Common myeloid progenitor, CD34-positive (primary cell): Measurements from ENCODE around the gene RANBP9.

Source experiments
- CTCF ChIA-PET: fragments of 350-600 bp; sonication (Branson Sonifier 250); formaldehyde crosslinking; loops from one replicate; lab custom pipeline; 2021; ENCODE audit warnings: antibody characterized with exemption; lab: Charles Lee
- POLR2A ChIA-PET: fragments of 350-600 bp; sonication (Branson Sonifier 250); formaldehyde crosslinking; loops from one replicate; lab custom pipeline; 2021; ENCODE audit warnings: antibody characterized with exemption; lab: Charles Lee
- DNase-seq, 3 donors: peaks; one replicate each; pipeline versions ENCODE4 v3.0.0 to v3.0.0-alpha.2; 2013
- H3K27ac ChIP-seq, 2 experiments: 1 replicate in 1 of 2; 2 replicates in 1 of 2; pipeline ENCODE4 v1.7.0; 2013; ENCODE audit warnings: inconsistent platforms in 2 of 2, low read length in 2 of 2, mild to moderate bottlenecking in 2 of 2, low read depth in 1 of 2, moderate library complexity in 1 of 2; ENCODE audit not compliant: severe bottlenecking in 2 of 2, insufficient read depth in 1 of 2, poor library complexity in 1 of 2
- H3K27me3 ChIP-seq, 5 experiments: replicated peaks in 2 of 5; 1 replicate in 3 of 5; 2 replicates in 2 of 5; pipeline versions ENCODE4 v1.6.1 to v1.7.0; 2013; ENCODE audit warnings: low read length in 4 of 5, mild to moderate bottlenecking in 2 of 5, moderate library complexity in 2 of 5, inconsistent platforms in 1 of 5; ENCODE audit not compliant: insufficient read depth in 5 of 5, control insufficient read depth in 4 of 5
- H3K36me3 ChIP-seq, 4 experiments: 1 replicate in 2 of 4; 2 replicates in 2 of 4; pipeline versions ENCODE4 v1.6.1 to v1.7.0; 2013; ENCODE audit warnings: low read length in 3 of 4, control low read depth in 1 of 4, mild to moderate bottlenecking in 1 of 4; ENCODE audit not compliant: control insufficient read depth in 4 of 4, insufficient read depth in 4 of 4
- H3K4me1 ChIP-seq, 4 experiments: 1 replicate in 3 of 4; 2 replicates in 1 of 4; pipeline versions ENCODE4 v1.6.1 to v1.7.1; 2013; ENCODE audit warnings: low read length in 3 of 4, mild to moderate bottlenecking in 3 of 4, control low read depth in 1 of 4, inconsistent platforms in 1 of 4, moderate library complexity in 1 of 4; ENCODE audit not compliant: control insufficient read depth in 4 of 4, insufficient read depth in 4 of 4; ENCODE audit errors: control extremely low read depth in 1 of 4
- H3K4me3 ChIP-seq, 7 experiments: 1 replicate in 4 of 7; 2 replicates in 3 of 7; pipeline versions ENCODE4 v1.5.1 to v1.7.0; 2013; ENCODE audit warnings: mild to moderate bottlenecking in 7 of 7, low read length in 6 of 7, moderate library complexity in 6 of 7, inconsistent platforms in 2 of 7, low read depth in 2 of 7, control low read depth in 1 of 7; ENCODE audit not compliant: insufficient read depth in 4 of 7, control insufficient read depth in 1 of 7; ENCODE audit errors: extremely low read depth in 1 of 7
- H3K9me3 ChIP-seq, 5 experiments: 1 replicate in 4 of 5; 2 replicates in 1 of 5; pipeline versions ENCODE4 v1.6.1 to v1.7.1; 2013; ENCODE audit warnings: low read length in 4 of 5, mild to moderate bottlenecking in 2 of 5, inconsistent platforms in 1 of 5, low read depth in 1 of 5, moderate library complexity in 1 of 5; ENCODE audit not compliant: control insufficient read depth in 4 of 5, insufficient read depth in 2 of 5; ENCODE audit errors: control extremely low read depth in 1 of 5
- WGBS: methylation state at CpG from one replicate; pipeline ENCODE4 v1.1.5; 2013; ENCODE audit not compliant: insufficient coverage; 5-methylcytosine and 5-hydroxymethylcytosine counted together

RANBP9 gene

GRCh38 chr6:13574571-13575376 is 136.9 kb downstream of the RANBP9 start, which contains the start of gene SIRT5:
Gene SIRT5 (plus strand): TSS chr6:13574601. CDS start chr6:13584111, 9,510 bp downstream.
- peak; percentile 88 to 94 (median 92) for DNase-seq
- POLR2A ChIA-PET = interaction anchor here (0.6 to 1.7 kb wide), 7 partner anchors 16 to 121 kb away, joined by 3 to 9 read pairs (median 4); partner anchors contain the start of gene NOL7
- Histone ChIP-seq H3K27ac (peak within 1 kb of the TSS; percentile 54 to 87), H3K27me3 (no peaks in the 10 kb centered on the region), H3K36me3 (peaks cover 0 to 5% (median 2%) of the 10 kb centered on the region in 4 experiments), H3K4me3 (peak within 1 kb of the TSS; percentile 78 to 93 (median 84)), H3K4me1 (peaks cover 6 to 18% (median 16%) of the 10 kb centered on the region in 4 experiments), H3K9me3 (peaks cover 0 to 2% (median 0%) of the 10 kb centered on the region in 5 experiments)
- CTCF ChIA-PET = interaction anchor here (0.6 to 5.4 kb wide), 38 partner anchors 10 to 240 kb away, joined by 3 to 44 read pairs (median 4); partner anchors contain the start of gene NOL7
- WGBS = 0% methylated on average over 47 of the region's 52 CpGs

- DNase-seq = peak; percentile 95 to 98 (median 97)
- Histone ChIP-seq H3K4me1 (peaks cover 6 to 18% (median 16%) of the 10 kb centered on the region in 4 experiments), H3K27me3 (no peaks in the 10 kb centered on the region), H3K4me3 (peak overlapping the region; percentile 78 to 93 (median 84)), H3K36me3 (peaks cover 0 to 5% (median 2%) of the 10 kb centered on the region in 4 experiments), H3K27ac (peak overlapping the region; percentile 54 to 87), H3K9me3 (peaks cover 0 to 2% (median 0%) of the 10 kb centered on the region in 5 experiments)
- ChIA-PET POLR2A (interaction anchor here (1.1 to 1.7 kb wide), 5 partner anchors 16 to 120 kb away, joined by 3 to 9 read pairs (median 4); partner anchors contain the start of gene NOL7), CTCF (interaction anchor here (0.9 to 5.4 kb wide), 26 partner anchors 12 to 239 kb away, joined by 3 to 44 read pairs (median 4); partner anchors contain the start of gene NOL7)
- 0% methylated on average over 20 of the region's 46 CpGs for WGBS
Observed at GRCh38 chr6:13574149-13574570, 137.5 kb downstream of the RANBP9 start.

GRCh38 chr6:13573669-13574110 is 137.9 kb downstream of the RANBP9 start:
- Histone ChIP-seq H3K36me3 (peaks cover 0 to 5% (median 2%) of the 10 kb centered on the region in 4 experiments), H3K27me3 (no peaks in the 10 kb centered on the region), H3K4me1 (peaks cover 6 to 18% (median 16%) of the 10 kb centered on the region in 4 experiments), H3K4me3 (peak overlapping the region in 6 of 7 experiments; percentile 56 to 93 (median 86)), H3K27ac (peak overlapping the region in 1 of 2 experiments; percentile 87), H3K9me3 (peaks cover 0 to 2% (median 0%) of the 10 kb centered on the region in 5 experiments)
- ChIA-PET POLR2A (interaction anchor here (1.7 kb wide), 1 partner anchor 47 kb away, joined by 9 read pairs; no protein-coding TSS in a partner anchor), CTCF (interaction anchor here (0.5 to 5.4 kb wide), 9 partner anchors 11 to 263 kb away, joined by 3 to 44 read pairs (median 5); partner anchors contain the start of gene NOL7)
- peak; percentile 49 to 76 (median 73) for DNase-seq
- WGBS = 9% methylated on average over 11 of the region's 14 CpGs

- DNase-seq = no peak
Observed at GRCh38 chr6:13572951-13573654, 138.5 kb downstream of the RANBP9 start.

GRCh38 chr6:13572240-13572639 is 139.4 kb downstream of the RANBP9 start:
- WGBS = 80% methylated on average over 5 of the region's 7 CpGs
- H3K27me3 ChIP-seq = no peaks in the 10 kb centered on the region
- H3K27ac ChIP-seq = no peak overlapping the region
- POLR2A ChIA-PET = no interaction called here
- peaks cover 0 to 5% (median 0%) of the 10 kb centered on the region in 4 experiments for H3K36me3 ChIP-seq
- no peaks in the 10 kb centered on the region for H3K9me3 ChIP-seq
- no peak for DNase-seq
- no peak overlapping the region for H3K4me3 ChIP-seq
- H3K4me1 ChIP-seq = peaks cover 6 to 18% (median 16%) of the 10 kb centered on the region in 4 experiments
- CTCF ChIA-PET = interaction anchor here (0.9 to 5.4 kb wide), 7 partner anchors 10 to 118 kb away, joined by 3 to 44 read pairs (median 4); partner anchors contain the start of gene NOL7

More at GRCh38 chr6:13572951-13573654, 138.5 kb downstream of the RANBP9 start:
- peak overlapping the region in 5 of 7 experiments; percentile 56 to 93 (median 87) for H3K4me3 ChIP-seq
- ChIA-PET CTCF (interaction anchor here (0.5 to 5.4 kb wide), 9 partner anchors 11 to 263 kb away, joined by 3 to 44 read pairs (median 4); partner anchors contain the start of gene NOL7), POLR2A (no interaction called here)
- peaks cover 0 to 5% (median 2%) of the 10 kb centered on the region in 4 experiments for H3K36me3 ChIP-seq
- H3K27ac ChIP-seq = peak overlapping the region in 1 of 2 experiments; percentile 87
- H3K27me3 ChIP-seq = no peaks in the 10 kb centered on the region
- 89% methylated on average over 6 of the region's 16 CpGs for WGBS
- H3K4me1 ChIP-seq = peaks cover 6 to 18% (median 16%) of the 10 kb centered on the region in 4 experiments
- H3K9me3 ChIP-seq = peaks cover 0 to 2% (median 0%) of the 10 kb centered on the region in 5 experiments
